IMR-90 (cell line): ENCODE results near the gene RAD23B. TPM values are rescaled to one million over a fixed set of nuclear protein-coding genes. Genes with fewer than 3 reads are reported as not detected.
A peak's percentile ranks its signal among the peaks of the same experiment; 100 is the strongest.

Source experiments
- ATAC-seq: fragments of 200-7000 bp; cut with Tn5 transposase; 2 replicates; pipeline ENCODE4 v1.9.1; 2020; ENCODE audit warnings: low read depth, mild to moderate bottlenecking, moderate library complexity
- BruUV-seq: library from RNA; stranded (reverse); fragments of 400-500 nt; replicated peaks from 2 replicates; lab custom pipeline; 2021; lab: Mats Ljungman, UMichigan
- CTCF ChIA-PET: fragments of 300-600 bp; formaldehyde crosslinking; extraction: SDS; loops from one replicate; lab custom pipeline; 2021; ENCODE audit warnings: antibody characterized with exemption; lab: Yijun Ruan, JAX
- POLR2A ChIA-PET: fragments of 300-600 bp; sonication (Branson Sonifier 250); formaldehyde crosslinking; loops from one replicate; lab custom pipeline; 2022; ENCODE audit warnings: antibody characterized with exemption; ENCODE audit not compliant: unreplicated experiment; lab: Charles Lee
- DNase-seq: peaks from one replicate; pipeline ENCODE4 v3.0.0; 2013
- H2AFZ ChIP-seq: replicated peaks from 2 replicates; pipeline ENCODE3; 2013; ENCODE audit warnings: low read length, mild to moderate bottlenecking; ENCODE audit not compliant: poor library complexity
- H2AK5ac ChIP-seq: 2 replicates; pipeline ENCODE4 v1.6.1; 2013; ENCODE audit warnings: low read depth, low read length, inconsistent platforms
- H2AK9ac ChIP-seq: replicated peaks from 2 replicates; pipeline ENCODE3; 2013; ENCODE audit warnings: mild to moderate bottlenecking, low read depth, low read length, moderate library complexity; ENCODE audit not compliant: poor library complexity
- H2BK120ac ChIP-seq: 2 replicates; pipeline ENCODE4 v1.6.1; 2013; ENCODE audit warnings: low read depth, low read length, inconsistent platforms
- H2BK15ac ChIP-seq: 3 replicates; pipeline ENCODE4 v1.6.1; 2013; ENCODE audit warnings: low read depth, low read length, inconsistent platforms
- H2BK20ac ChIP-seq: 2 replicates; pipeline ENCODE4 v1.6.1; 2013; ENCODE audit warnings: low read depth, mild to moderate bottlenecking, inconsistent platforms, low read length, moderate library complexity
- H2BK5ac ChIP-seq: 2 replicates; pipeline ENCODE4 v1.6.1; 2013; ENCODE audit warnings: mild to moderate bottlenecking, low read depth, low read length, inconsistent platforms; ENCODE audit not compliant: poor library complexity, severe bottlenecking
- H3K14ac ChIP-seq: replicated peaks from 2 replicates; pipeline ENCODE4 v1.6.1; 2013; ENCODE audit warnings: low read depth, low read length, inconsistent platforms
- H3K18ac ChIP-seq: 2 replicates; pipeline ENCODE4 v1.6.1; 2013; ENCODE audit warnings: low read depth, low read length, control low read depth
- H3K23ac ChIP-seq: 2 replicates; pipeline ENCODE4 v1.6.1; 2013; ENCODE audit warnings: low read depth, low read length, inconsistent platforms
- H3K27ac ChIP-seq: 2 replicates; pipeline ENCODE4 v1.5.1; 2013; ENCODE audit warnings: mild to moderate bottlenecking, control low read depth, low read length; ENCODE audit not compliant: insufficient read depth
- H3K27me3 ChIP-seq: 2 replicates; pipeline ENCODE4 v1.6.1; 2013; ENCODE audit warnings: low read length; ENCODE audit not compliant: control insufficient read depth, insufficient read depth
- H3K36me3 ChIP-seq: 2 replicates; pipeline ENCODE4 v1.6.1; 2013; ENCODE audit warnings: low read length, mixed read lengths; ENCODE audit not compliant: control insufficient read depth, insufficient read depth
- H3K4ac ChIP-seq: 2 replicates; pipeline ENCODE4 v1.6.1; 2013; ENCODE audit warnings: low read depth, low read length, inconsistent platforms
- H3K4me1 ChIP-seq: 2 replicates; pipeline ENCODE4 v1.6.1; 2013; ENCODE audit warnings: low read length, mixed read lengths; ENCODE audit not compliant: control insufficient read depth, insufficient read depth
- H3K4me2 ChIP-seq: 2 replicates; pipeline ENCODE4 v1.6.1; 2013; ENCODE audit warnings: low read depth, mild to moderate bottlenecking, control low read depth, low read length, moderate library complexity
- H3K4me3 ChIP-seq: 2 replicates; pipeline ENCODE4 v1.5.1; 2013; ENCODE audit warnings: low read depth, mild to moderate bottlenecking, control low read depth, low read length, moderate library complexity; ENCODE audit not compliant: insufficient read depth
- H3K56ac ChIP-seq: 2 replicates; pipeline ENCODE4 v1.6.1; 2013; ENCODE audit warnings: low read length, inconsistent platforms; ENCODE audit not compliant: insufficient read depth; ENCODE audit errors: extremely low read depth
- H3K79me1 ChIP-seq, 2 experiments: 2 replicates each; pipeline ENCODE4 v1.6.1; 2013; ENCODE audit warnings: low read length in 2 of 2, inconsistent platforms in 1 of 2, low read depth in 1 of 2
- H3K9ac ChIP-seq: 2 replicates; pipeline ENCODE4 v1.6.1; 2013; ENCODE audit warnings: low read depth, low read length, control low read depth
- H3K9me1 ChIP-seq: 2 replicates; pipeline ENCODE4 v1.6.1; 2013; ENCODE audit warnings: low read length, inconsistent platforms; ENCODE audit not compliant: insufficient read depth
- H3K9me3 ChIP-seq: 2 replicates; pipeline ENCODE4 v1.6.1; 2013; ENCODE audit warnings: low read length; ENCODE audit not compliant: control insufficient read depth, insufficient read depth
- H4K20me1 ChIP-seq: 2 replicates; pipeline ENCODE4 v1.6.1; 2013; ENCODE audit warnings: low read length, inconsistent platforms; ENCODE audit not compliant: insufficient read depth
- H4K5ac ChIP-seq: 2 replicates; pipeline ENCODE4 v1.6.1; 2013; ENCODE audit warnings: mild to moderate bottlenecking, low read depth, low read length, control low read depth
- H4K8ac ChIP-seq, 2 experiments: 2 replicates each; pipeline ENCODE4 v1.6.1; 2013; ENCODE audit warnings: low read depth in 2 of 2, low read length in 2 of 2, control low read depth in 1 of 2, inconsistent platforms in 1 of 2
- H4K91ac ChIP-seq: 2 replicates; pipeline ENCODE4 v1.6.1; 2013; ENCODE audit warnings: low read depth, low read length, inconsistent platforms; ENCODE audit not compliant: insufficient read depth
- MXI1 ChIP-seq: IDR thresholded peaks from 2 replicates; pipeline ENCODE4 v1.6.1; 2012; ENCODE audit warnings: low read depth, mild to moderate bottlenecking, low read length, moderate library complexity, borderline replicate concordance
- NFE2L2 ChIP-seq: fragments of 150-350 bp; IDR thresholded peaks from 2 replicates; pipeline ENCODE4 v1.6.1; 2016; ENCODE audit warnings: low read depth, mild to moderate bottlenecking, low read length
- WGBS, 2 experiments: methylation state at CpG; one replicate each; pipeline versions ENCODE4 v1.1.5 to v1.1.7; 2013; ENCODE audit warnings: missing lambda C conversion rate in 2 of 2; ENCODE audit not compliant: insufficient read length in 1 of 2; ENCODE audit errors: extremely low coverage in 2 of 2; 5-methylcytosine and 5-hydroxymethylcytosine counted together
- dilution Hi-C: fragments of 300-500 bp; cut with HindIII; formaldehyde crosslinking; loops from one replicate; pipeline ENCODE4 v1.14.3; 2018; ENCODE audit warnings: low sequenced_read_pairs; ENCODE audit not compliant: unreplicated experiment
- in situ Hi-C: fragments of 300-500 bp; cut with MboI; formaldehyde crosslinking; loops from 3 replicates; pipeline ENCODE4 v1.14.3; 2019; ENCODE audit warnings: low sequenced_read_pairs, inconsistent platforms, mixed read lengths
- intact Hi-C: fragments of 100-400 bp; cut with micrococcal nuclease; formaldehyde crosslinking; loops from 2 replicates; pipeline ENCODE4 v1.10.0; 2022
- polyA plus RNA-seq, 3 experiments: library from polyadenylated mRNA; depleted of rRNA; stranded (reverse); fragments of >200 nt; gene quantifications; 2 replicates each; pipeline ENCODE4 v1.2.3, GENCODE V29; 2012; ENCODE audit warnings: low replicate concordance in 1 of 3
- total RNA-seq: library from RNA; depleted of rRNA; stranded (reverse); fragments of >200 nt; gene quantifications from 2 replicates; pipeline ENCODE4 v1.2.3, GENCODE V29; 2012

The RAD23B gene
- total and polyA plus RNA-seq, 2 of the 4 experiments (the other 2 are of a cell fraction), result 126 to 148 TPM

GRCh38 chr9:107316795-107317661, 33.9 kb downstream of the RAD23B start:
- Histone ChIP-seq H2AFZ (no peak overlapping the region), H3K4ac (no peak overlapping the region), H3K56ac (no peak overlapping the region), H3K36me3 (peaks cover 29% of the 10 kb centered on the region), H3K4me3 (no peak overlapping the region), H3K23ac (no peak overlapping the region), H3K18ac (no peak overlapping the region), H4K91ac (no peak overlapping the region), H3K79me1 (peaks cover 13 to 49% of the 10 kb centered on the region in 2 experiments; a peak in 3 of 4 replicates), H2BK5ac (no peak overlapping the region), H3K4me2 (no peak overlapping the region), H3K9ac (no peak overlapping the region), H4K5ac (no peak overlapping the region), H2BK120ac (no peak overlapping the region), H2BK15ac (no peak overlapping the region), H2AK9ac (no peak overlapping the region), H3K4me1 (peaks cover 9% of the 10 kb centered on the region), H4K8ac (no peak overlapping the region), H3K9me3 (no peaks in the 10 kb centered on the region), H3K14ac (no peak overlapping the region), H2AK5ac (no peak overlapping the region), H3K27me3 (no peaks in the 10 kb centered on the region), H4K20me1 (peaks cover 66% of the 10 kb centered on the region), H3K27ac (no peak overlapping the region), H2BK20ac (no peak overlapping the region), H3K9me1 (peaks cover 10% of the 10 kb centered on the region; the same call in 1 of the 2 replicates)
- in situ Hi-C loops, result no loop called here
- ATAC-seq, result peak; percentile 27; the same call in 1 of the 2 replicates
- ChIA-PET POLR2A (no interaction called here), CTCF (interaction anchor here (0.6 kb wide), 1 partner anchor 763 kb away, joined by 3 read pairs; no protein-coding TSS in a partner anchor)
- dilution Hi-C loops, result no loop called here
- DNase-seq, result no peak
- 60% methylated on average over 1 of the region's 5 CpGs; no CpG with 5 or more reads in 1 of the 2 experiments for WGBS, 2 experiments
- TF ChIP-seq MXI1, result peak; percentile 11; the same call in 1 of the 2 replicates
- TF ChIP-seq NFE2L2, result no peak
- intact Hi-C loops, result no loop called here
- no TSS peak for BruUV-seq
